ENCODE measurements around the gene HEPHL1.

HEPHL1 gene

GRCh38 chr11:94018721-94019120, 2.4 kb upstream of the HEPHL1 start:
- DNase-seq, result no peak

DNA sequence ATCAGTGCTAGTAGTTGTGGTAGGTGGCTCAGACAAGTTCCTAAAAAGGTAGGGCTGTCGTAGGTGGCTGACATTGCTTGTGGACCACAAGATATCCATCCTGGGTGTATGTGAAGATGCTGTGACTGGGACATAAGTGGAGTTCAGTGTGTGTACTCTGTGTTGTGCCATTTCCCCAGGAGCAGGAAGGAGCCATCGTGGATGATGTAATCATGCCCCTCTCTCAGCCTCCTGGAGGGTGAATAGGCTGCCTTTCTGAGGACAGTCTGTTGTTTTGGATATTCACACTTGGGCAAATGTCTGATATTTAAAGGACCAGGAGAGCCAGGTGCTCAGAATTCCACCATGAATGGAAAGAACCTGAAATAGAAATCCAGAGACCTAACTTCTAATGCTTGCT, 2.7 kb downstream of the HEPHL1 start:
- DNase-seq, result no peak

GRCh38 chr11:94024547-94024946, 3.4 kb downstream of the HEPHL1 start:
- no peak for DNase-seq

- no peak for DNase-seq
Observed at GRCh38 chr11:94025690-94026394, 4.7 kb downstream of the HEPHL1 start.

DNA sequence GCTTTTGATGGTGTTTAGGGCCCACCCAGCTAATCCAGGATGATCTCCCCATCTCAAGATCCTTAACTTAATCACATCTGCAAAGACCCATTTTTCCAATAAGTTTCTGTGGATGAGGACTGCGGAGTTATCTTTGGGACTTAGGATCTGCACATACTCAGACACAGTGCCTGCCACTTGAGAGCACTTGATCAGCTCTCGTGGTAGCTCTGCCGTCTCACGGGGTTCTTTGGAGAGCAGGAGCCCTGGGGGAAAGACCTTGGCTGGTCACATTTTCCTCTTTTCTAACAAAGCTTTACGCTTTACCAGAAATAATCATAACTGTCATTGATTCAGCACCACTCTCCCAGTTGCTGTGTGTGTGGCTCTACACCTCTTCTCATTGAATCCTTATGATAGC, 6.1 kb downstream of the HEPHL1 start:
- no peak for DNase-seq

- DNase-seq, result no peak
Observed at GRCh38 chr11:94028436-94028835, 7.3 kb downstream of the HEPHL1 start.

- no peak for DNase-seq
Observed at GRCh38 chr11:94030059-94030458, 8.9 kb downstream of the HEPHL1 start.

DNA sequence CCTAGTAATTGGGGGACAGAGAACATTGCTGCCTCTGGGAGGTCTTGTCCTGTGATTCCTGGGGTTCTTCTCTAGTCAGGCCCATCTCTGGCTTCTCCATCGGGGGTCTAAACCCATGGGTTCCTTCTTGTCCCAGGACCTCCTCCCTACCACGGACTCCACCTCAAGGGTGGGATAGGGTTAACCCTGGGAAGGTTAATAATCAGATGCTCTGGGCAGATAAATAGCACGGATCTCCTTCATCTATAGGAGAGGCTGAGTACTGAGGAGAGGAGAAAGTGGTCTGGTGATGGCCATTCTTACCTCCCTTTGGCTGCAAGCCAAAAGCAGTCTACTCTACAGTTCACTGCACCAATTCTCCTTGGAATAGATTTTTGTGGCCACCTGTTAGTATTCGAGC, 10.5 kb downstream of the HEPHL1 start:
- no peak for DNase-seq

DNA sequence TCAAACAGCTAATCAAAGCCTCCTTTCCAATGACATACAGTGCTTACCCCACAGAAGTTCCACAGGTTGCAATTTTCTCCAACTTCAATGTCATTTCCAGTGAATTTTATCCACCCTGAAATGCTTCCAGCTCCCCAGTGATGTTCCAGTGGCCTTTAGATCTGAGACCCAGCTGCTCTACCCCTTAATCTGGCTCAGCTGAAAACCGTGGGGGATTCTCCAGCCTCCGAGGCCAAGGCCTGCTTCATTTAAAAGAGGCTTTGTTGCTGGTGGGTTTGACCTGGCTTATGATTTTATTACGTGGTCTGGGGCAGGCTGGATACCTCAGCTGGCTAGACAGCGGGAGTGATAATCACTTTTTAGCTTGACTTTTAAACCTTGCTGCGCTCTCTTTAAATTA, 10.9 kb downstream of the HEPHL1 start:
- no peak for DNase-seq

DNA sequence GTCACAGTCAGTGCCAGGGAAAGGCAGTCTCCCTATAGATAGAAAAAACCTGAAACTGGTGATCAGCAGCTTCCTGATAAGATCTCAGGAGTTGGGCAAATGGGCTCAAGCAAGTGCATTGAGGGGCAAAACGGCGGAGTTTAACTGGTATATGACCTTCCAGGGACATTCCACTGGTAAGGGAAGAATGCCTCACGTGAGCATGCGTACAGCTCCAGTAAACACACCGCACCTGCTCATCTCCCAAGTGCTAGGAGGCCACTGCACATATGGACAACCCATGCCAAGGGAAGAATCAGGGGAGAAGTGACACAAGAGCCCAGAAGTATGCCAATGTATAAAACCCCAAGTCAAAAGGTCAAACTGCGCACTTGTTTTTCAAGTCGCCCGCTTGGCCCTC, 11.6 kb downstream of the HEPHL1 start:
- no peak for DNase-seq

- no peak for DNase-seq
Observed at GRCh38 chr11:94034207-94034606, 13.1 kb downstream of the HEPHL1 start.

DNA sequence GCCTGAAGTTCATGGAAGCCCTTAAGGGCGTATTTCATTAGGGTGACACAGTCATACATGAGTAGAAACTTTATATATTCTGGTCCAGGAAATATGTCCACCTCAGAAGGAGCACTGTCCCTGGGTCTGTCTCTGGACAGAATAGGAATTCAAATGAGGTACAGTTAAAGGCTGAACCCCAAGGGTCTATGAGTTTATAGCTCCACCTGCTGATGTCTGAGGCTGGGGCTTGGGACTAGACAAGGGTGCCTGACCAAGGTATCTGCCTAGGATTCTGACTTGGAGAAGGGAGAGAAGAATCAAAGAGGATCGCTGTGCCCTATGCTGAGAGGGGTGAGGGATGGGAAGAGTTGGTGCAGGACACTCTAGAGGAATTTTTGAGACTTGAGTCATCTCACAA, 14.9 kb downstream of the HEPHL1 start:
- DNase-seq, result no peak

- DNase-seq, result no peak
Observed at GRCh38 chr11:94043241-94043640, 22.1 kb downstream of the HEPHL1 start.

GRCh38 chr11:94046796-94047195, 25.6 kb downstream of the HEPHL1 start:
- no peak for DNase-seq

DNA sequence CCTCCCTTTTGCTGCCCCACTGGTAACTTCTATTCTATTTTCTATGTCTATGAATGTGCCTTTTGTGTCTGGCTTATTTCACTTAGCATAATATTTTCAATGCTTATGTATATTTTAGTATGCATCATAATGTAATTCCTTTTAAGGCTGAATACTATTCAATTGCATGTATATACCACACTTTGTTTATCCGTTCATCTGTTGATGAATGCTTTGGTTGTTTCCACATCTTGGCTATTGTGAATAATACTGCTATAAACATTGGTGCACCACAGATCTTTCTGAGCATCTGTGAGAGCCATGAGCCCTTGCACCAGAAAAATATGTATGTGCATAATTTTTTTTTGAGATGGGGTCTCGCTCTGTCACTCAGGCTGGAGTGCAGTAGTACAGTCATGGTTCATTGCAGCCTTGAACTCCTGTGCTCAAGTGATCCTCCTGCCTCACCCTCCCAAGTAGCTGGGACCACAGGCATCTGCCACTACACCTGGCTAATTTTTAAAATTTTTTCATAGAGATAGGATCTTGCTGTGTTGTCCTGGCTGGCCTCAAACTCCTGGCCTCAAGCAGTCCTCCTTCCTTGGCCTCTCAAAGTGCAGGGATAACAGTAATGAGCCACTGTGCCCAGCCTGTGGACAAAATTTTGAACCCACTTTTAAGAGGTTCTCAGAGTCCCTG, 27.0 kb downstream of the HEPHL1 start:
- DNase-seq, result no peak

- no peak for DNase-seq
Observed at GRCh38 chr11:94049351-94049750, 28.2 kb downstream of the HEPHL1 start.

DNA sequence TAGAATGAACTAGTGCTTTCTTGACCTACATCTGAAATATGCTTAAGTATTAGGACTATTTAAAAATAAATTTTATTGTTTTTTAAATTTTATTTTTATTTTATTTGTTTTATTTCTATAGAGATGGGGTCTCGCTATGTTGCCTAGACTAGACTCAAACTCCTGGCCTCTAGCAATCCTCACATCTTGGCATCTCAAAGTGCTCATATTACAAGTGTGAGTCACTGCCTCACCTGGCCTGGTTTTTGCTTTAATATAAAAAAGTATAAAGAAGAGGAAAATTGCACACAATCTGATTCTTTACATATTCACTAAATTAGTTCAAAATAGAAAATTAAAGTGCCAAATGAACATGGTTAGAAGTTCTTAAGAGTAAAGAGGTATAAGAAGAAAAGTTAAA, 37.5 kb downstream of the HEPHL1 start:
- no peak for DNase-seq

DNA sequence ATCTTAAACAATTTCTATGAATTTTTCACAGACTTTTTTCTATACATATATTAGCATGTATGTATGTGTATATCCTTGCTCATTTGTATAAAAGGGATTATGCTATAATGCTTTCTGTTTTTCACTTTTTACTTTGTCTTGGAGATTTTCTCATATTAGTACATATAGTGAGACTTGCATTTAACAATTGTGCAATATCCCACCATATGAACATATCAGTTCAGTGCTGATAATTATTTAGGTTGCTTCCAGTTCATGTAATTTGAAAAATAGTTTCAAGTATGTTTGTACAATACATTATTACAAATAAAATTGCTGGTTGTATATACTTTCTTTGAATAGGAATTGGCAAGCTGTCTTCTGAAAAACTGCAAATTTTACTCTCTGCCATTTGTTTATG, 37.9 kb downstream of the HEPHL1 start:
- no peak for DNase-seq

- DNase-seq, result no peak
Observed at GRCh38 chr11:94060401-94060800, 39.2 kb downstream of the HEPHL1 start.

DNA sequence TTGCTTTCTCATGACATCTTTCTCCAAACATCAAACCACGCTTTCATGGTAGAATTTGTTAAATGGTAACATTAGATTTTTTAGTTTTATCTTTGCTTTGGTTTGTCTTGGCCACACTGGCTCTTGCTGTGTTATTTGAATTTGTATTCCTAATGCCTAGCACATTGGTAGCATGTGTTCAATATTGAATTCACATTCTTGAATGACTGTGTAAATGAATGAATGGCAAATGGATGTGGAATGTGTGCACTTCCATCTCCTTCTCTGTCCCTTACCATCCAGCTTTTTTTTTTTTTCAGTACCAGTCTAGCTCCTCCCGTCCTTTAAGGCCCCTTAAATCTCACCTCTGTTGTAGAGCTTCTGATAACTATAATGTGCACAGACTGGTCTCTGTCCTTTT, 41.2 kb downstream of the HEPHL1 start:
- DNase-seq, result no peak

DNA sequence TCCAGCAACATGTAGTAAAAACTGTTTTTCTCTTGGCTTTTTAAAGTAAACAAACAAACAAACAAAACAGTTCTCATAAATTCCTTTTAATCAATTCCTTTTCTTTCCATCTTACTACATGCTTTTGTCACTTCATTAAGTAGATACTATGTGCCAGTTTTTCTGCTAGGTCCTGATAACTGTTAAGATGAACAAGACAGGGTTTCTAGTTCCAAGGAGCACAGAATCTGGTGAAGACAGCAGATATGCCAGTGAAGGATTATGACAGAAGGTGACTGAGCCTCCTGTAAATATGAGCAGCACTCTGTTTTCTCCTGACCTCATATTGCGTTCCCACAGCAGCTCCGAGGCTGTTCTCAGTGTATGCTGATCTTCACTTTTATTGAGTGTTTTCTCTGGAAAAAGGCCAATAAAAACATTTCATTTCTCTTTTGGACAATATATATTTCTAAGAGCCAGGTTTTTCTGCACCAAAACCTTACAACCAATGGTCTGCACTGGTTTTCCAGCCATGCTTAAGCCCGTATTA, 45.8 kb downstream of the HEPHL1 start:
- no peak for DNase-seq

GRCh38 chr11:94068764-94069163, 47.6 kb downstream of the HEPHL1 start:
- no peak for DNase-seq
